Breast epithelium (tissue), 4 donors: ENCODE data around the gene TMIGD1. TPM values are rescaled to one million over a fixed set of nuclear protein-coding genes. Genes with fewer than 3 reads are reported as not detected.
"Not testable (repeated sequence)": the region's sequence is repeated elsewhere in the genome, so short reads cannot be mapped to it uniquely, and the experiment has no call there.

Experiments used
- DNase-seq, 2 donors: peaks; one replicate each; pipeline ENCODE4 v3.0.0-alpha.2; 2019; ENCODE audit warnings: low spot score in 2 of 2
- H3K27ac ChIP-seq, 2 donors: fragments of 200-600 bp; sonication (generic) in 1 of 2; one replicate each; pipeline ENCODE4 v1.5.1; 2016 to 2019; ENCODE audit warnings: mild to moderate bottlenecking in 1 of 2
- H3K27me3 ChIP-seq, 2 donors: fragments of 200-600 bp; sonication (generic) in 1 of 2; one replicate each; pipeline versions ENCODE4 v1.5.1 to v1.6.0; 2017 to 2019; ENCODE audit warnings: control low read depth in 1 of 2, mild to moderate bottlenecking in 1 of 2
- H3K36me3 ChIP-seq: fragments of 200-600 bp; one replicate; pipeline ENCODE4 v1.5.1; 2019
- H3K4me1 ChIP-seq, 2 donors: fragments of 200-600 bp; sonication (generic); one replicate each; pipeline ENCODE4 v1.5.1; 2016 to 2019; ENCODE audit warnings: control low read depth in 1 of 2
- H3K4me3 ChIP-seq, 3 donors: fragments of 200-600 bp; sonication (generic); 1 replicate in 2 of 3; 2 replicates in 1 of 3; pipeline ENCODE4 v1.5.1; 2016 to 2019; ENCODE audit warnings: mild to moderate bottlenecking in 3 of 3, moderate library complexity in 2 of 3
- H3K9me3 ChIP-seq, 2 donors: fragments of 200-600 bp; sonication (generic) in 1 of 2; one replicate each; pipeline ENCODE4 v1.5.1; 2016 to 2019; ENCODE audit warnings: control low read depth in 1 of 2
- POLR2A ChIP-seq: fragments of 450-650 bp; IDR thresholded peaks from one replicate; pipeline ENCODE4 v1.6.1; 2016; ENCODE audit warnings: antibody characterized with exemption, mild to moderate bottlenecking, moderate library complexity
- POLR2AphosphoS5 ChIP-seq, 3 donors: sonication (generic); formaldehyde crosslinking; IDR thresholded peaks; one replicate each; pipeline ENCODE4 v1.6.1; 2017; ENCODE audit warnings: antibody characterized with exemption in 3 of 3
- intact Hi-C: fragments of 100-400 bp; cut with DNase I; formaldehyde crosslinking; loops from one replicate; pipeline ENCODE4 v1.15.1; 2023; ENCODE audit warnings: low total_unique reads
- total RNA-seq, 3 donors: library from RNA; depleted of rRNA; stranded (reverse); fragments of >200 nt; gene quantifications; one replicate each; pipeline ENCODE4 v1.1.0, GENCODE V29; 2016
- TF ChIP-seq, protein P1 (sequence below), 3 donors: fragments of 450-650 bp; IDR thresholded peaks; one replicate each; pipeline ENCODE4 v1.5.1; 2016 to 2017; ENCODE audit warnings: antibody characterized with exemption in 3 of 3, mild to moderate bottlenecking in 3 of 3, moderate library complexity in 3 of 3

Gene TMIGD1
- total RNA-seq, 3 donors from 2014 or later, result 1.6 TPM; not detected in 2

GRCh38 chr17:30357476-30357875 lies 23.6 kb upstream of the TMIGD1 start:
- H3K9me3 ChIP-seq, result peaks cover 0 to 6% of the 10 kb centered on the region in 2 donors
- H3K27ac ChIP-seq, result no peak overlapping the region
- H3K4me1 ChIP-seq, result no peaks in the 10 kb centered on the region
- H3K27me3 ChIP-seq, result no peaks in the 10 kb centered on the region
- no peaks in the 10 kb centered on the region for H3K36me3 ChIP-seq
- DNase-seq, result no peak
- TF ChIP-seq, protein P1, sequence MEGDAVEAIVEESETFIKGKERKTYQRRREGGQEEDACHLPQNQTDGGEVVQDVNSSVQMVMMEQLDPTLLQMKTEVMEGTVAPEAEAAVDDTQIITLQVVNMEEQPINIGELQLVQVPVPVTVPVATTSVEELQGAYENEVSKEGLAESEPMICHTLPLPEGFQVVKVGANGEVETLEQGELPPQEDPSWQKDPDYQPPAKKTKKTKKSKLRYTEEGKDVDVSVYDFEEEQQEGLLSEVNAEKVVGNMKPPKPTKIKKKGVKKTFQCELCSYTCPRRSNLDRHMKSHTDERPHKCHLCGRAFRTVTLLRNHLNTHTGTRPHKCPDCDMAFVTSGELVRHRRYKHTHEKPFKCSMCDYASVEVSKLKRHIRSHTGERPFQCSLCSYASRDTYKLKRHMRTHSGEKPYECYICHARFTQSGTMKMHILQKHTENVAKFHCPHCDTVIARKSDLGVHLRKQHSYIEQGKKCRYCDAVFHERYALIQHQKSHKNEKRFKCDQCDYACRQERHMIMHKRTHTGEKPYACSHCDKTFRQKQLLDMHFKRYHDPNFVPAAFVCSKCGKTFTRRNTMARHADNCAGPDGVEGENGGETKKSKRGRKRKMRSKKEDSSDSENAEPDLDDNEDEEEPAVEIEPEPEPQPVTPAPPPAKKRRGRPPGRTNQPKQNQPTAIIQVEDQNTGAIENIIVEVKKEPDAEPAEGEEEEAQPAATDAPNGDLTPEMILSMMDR (IDR thresholded peaks at IDR 0.05), result no peak
- no peak for TF ChIP-seq POLR2AphosphoS5 (IDR thresholded peaks at IDR 0.05)
- TF ChIP-seq POLR2A, result no peak
- intact Hi-C loops, result no loop called here
- H3K4me3 ChIP-seq, result no peak overlapping the region

- no peak for DNase-seq
- Histone ChIP-seq H3K4me3 (no peak overlapping the region), H3K36me3 (no peaks in the 10 kb centered on the region), H3K9me3 (no peaks in the 10 kb centered on the region), H3K27ac (no peak overlapping the region), H3K4me1 (no peaks in the 10 kb centered on the region), H3K27me3 (no peaks in the 10 kb centered on the region)
- intact Hi-C loops, result no loop called here
- TF ChIP-seq POLR2A (no peak), POLR2AphosphoS5 (IDR thresholded peaks at IDR 0.05) (no peak)
- TF ChIP-seq, protein P1 (IDR thresholded peaks at IDR 0.05), result no peak
Observed at GRCh38 chr17:30354701-30355100, 20.8 kb upstream of the TMIGD1 start.

DNA sequence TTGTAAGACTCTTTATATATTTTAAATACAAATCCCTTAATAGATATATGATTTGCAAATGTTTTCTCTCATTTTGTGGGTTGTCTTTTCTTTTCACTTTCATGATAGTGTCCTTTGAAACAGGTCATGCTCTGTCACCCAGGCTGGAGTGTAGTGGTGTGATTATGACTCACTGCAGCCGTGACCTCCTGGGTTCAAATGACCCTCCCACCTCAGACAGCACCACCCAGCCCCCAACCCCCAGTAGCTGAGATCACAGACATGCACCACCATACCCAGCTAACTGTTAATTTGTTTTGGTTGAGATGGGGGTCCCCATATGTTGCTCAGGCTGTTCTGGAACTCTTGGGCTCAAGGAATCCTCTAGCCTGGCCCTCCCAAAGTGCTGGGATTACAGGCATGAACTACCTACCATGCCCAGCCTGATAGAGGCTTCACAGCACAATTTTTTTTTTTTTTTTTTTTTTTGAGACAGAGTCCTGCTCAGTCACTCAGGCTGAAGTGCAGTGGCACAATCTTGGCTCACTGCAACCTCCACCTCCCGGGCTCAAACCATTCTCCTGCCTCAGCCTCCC lies 18.5 kb upstream of the TMIGD1 start:
- intact Hi-C loops, result no loop called here
- H3K27me3 ChIP-seq, result no peaks in the 10 kb centered on the region
- no peaks in the 10 kb centered on the region for H3K9me3 ChIP-seq
- no peak for DNase-seq
- H3K27ac ChIP-seq, result no peak overlapping the region
- TF ChIP-seq, protein P1 (IDR thresholded peaks at IDR 0.05), result no peak
- no peak for TF ChIP-seq POLR2A
- TF ChIP-seq POLR2AphosphoS5 (IDR thresholded peaks at IDR 0.05), result no peak
- no peaks in the 10 kb centered on the region for H3K4me1 ChIP-seq
- no peak overlapping the region for H3K4me3 ChIP-seq
- no peaks in the 10 kb centered on the region for H3K36me3 ChIP-seq

- DNase-seq, result no peak
- no peaks in the 10 kb centered on the region for H3K27me3 ChIP-seq
- no peaks in the 10 kb centered on the region for H3K9me3 ChIP-seq
- no peak overlapping the region for H3K4me3 ChIP-seq
- intact Hi-C loops, result no loop called here
- TF ChIP-seq POLR2AphosphoS5 (IDR thresholded peaks at IDR 0.05) (no peak), POLR2A (no peak)
- TF ChIP-seq, protein P1 (IDR thresholded peaks at IDR 0.05), result no peak
- no peak overlapping the region for H3K27ac ChIP-seq
- no peaks in the 10 kb centered on the region for H3K36me3 ChIP-seq
- no peaks in the 10 kb centered on the region for H3K4me1 ChIP-seq
Observed at GRCh38 chr17:30351735-30352134, 17.9 kb upstream of the TMIGD1 start.

- H3K4me3 ChIP-seq, H3K27ac ChIP-seq, H3K9me3 ChIP-seq, H3K36me3 ChIP-seq, intact Hi-C loops, H3K4me1 ChIP-seq, DNase-seq, H3K27me3 ChIP-seq: not testable (repeated sequence)
Observed at GRCh38 chr17:30351263-30351662, 17.4 kb upstream of the TMIGD1 start.

- intact Hi-C loops, result no loop called here
- no peaks in the 10 kb centered on the region for H3K27me3 ChIP-seq
Observed at GRCh38 chr17:30349252-30349651, 15.4 kb upstream of the TMIGD1 start.

More at GRCh38 chr17:30349252-30349651, 15.4 kb upstream of the TMIGD1 start:
- Histone ChIP-seq H3K36me3 (no peaks in the 10 kb centered on the region), H3K4me1 (peaks cover 0 to 7% of the 10 kb centered on the region in 2 donors), H3K4me3 (no peak overlapping the region), H3K9me3 (no peaks in the 10 kb centered on the region), H3K27ac (no peak overlapping the region)
- TF ChIP-seq POLR2A (no peak), POLR2AphosphoS5 (IDR thresholded peaks at IDR 0.05) (no peak)
- TF ChIP-seq, protein P1 (IDR thresholded peaks at IDR 0.05), result no peak
- no peak for DNase-seq
